Vagina (tissue), 2 donors: ENCODE data around the gene FSHB.
"Not testable (repeated sequence)": the region's sequence is repeated elsewhere in the genome, so short reads cannot be mapped to it uniquely, and the experiment has no call there.

Experiments
- POLR2A ChIP-seq, 2 donors: fragments of 450-650 bp; IDR thresholded peaks; one replicate each; pipeline ENCODE4 v1.6.1; 2017; ENCODE audit warnings: antibody characterized with exemption in 2 of 2, mild to moderate bottlenecking in 2 of 2, moderate library complexity in 2 of 2
- TF ChIP-seq, protein P1 (sequence below), 3 experiments: fragments of 450-650 bp in 2 of 3; fragments of 200-600 bp in 1 of 3; sonication (generic) in 1 of 3; IDR thresholded peaks; one replicate each; pipeline ENCODE4 v1.5.1; 2017 to 2019; ENCODE audit warnings: antibody characterized with exemption in 3 of 3, mild to moderate bottlenecking in 2 of 3, moderate library complexity in 2 of 3

DNA sequence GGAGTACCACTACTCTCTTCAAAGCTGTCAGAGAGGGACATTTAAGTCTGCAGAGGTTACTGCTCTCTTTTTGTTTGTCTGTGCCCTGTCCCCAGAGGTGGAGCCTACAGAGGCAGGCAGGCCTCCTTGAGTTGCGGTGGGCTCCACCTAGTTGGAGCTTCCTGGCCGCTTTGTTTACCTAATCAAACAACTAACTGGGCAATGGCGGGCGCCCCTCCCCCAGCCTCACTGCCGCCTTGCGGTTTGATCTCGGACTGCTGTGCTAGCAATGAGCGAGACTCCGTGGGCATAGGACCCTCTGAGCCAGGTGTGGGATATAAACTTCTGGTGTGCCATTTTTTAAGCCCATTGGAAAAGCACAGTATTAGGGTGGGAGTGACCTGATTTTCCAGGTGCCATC is 37.8 kb downstream of the FSHB start:
- TF ChIP-seq POLR2A (IDR thresholded peaks at IDR 0.05): not testable (repeated sequence)
- TF ChIP-seq, protein P1, sequence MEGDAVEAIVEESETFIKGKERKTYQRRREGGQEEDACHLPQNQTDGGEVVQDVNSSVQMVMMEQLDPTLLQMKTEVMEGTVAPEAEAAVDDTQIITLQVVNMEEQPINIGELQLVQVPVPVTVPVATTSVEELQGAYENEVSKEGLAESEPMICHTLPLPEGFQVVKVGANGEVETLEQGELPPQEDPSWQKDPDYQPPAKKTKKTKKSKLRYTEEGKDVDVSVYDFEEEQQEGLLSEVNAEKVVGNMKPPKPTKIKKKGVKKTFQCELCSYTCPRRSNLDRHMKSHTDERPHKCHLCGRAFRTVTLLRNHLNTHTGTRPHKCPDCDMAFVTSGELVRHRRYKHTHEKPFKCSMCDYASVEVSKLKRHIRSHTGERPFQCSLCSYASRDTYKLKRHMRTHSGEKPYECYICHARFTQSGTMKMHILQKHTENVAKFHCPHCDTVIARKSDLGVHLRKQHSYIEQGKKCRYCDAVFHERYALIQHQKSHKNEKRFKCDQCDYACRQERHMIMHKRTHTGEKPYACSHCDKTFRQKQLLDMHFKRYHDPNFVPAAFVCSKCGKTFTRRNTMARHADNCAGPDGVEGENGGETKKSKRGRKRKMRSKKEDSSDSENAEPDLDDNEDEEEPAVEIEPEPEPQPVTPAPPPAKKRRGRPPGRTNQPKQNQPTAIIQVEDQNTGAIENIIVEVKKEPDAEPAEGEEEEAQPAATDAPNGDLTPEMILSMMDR (IDR thresholded peaks at IDR 0.05): not testable (repeated sequence)
